Measurements from ENCODE around the gene PHACTR1.

- TF ChIP-seq CTCF (IDR thresholded peaks at IDR 0.05) = no peak
- no peak for TF ChIP-seq POLR2AphosphoS5 (IDR thresholded peaks at IDR 0.05)
Measured at GRCh38 chr6:13311155-13311554, 594.6 kb downstream of the PHACTR1 start.

All from prostate gland (tissue), 2 donors.